ENCODE data around the gene ZNF12. TPM values are rescaled to one million over a fixed set of nuclear protein-coding genes. Genes with fewer than 3 reads are reported as not detected.
A peak's percentile ranks its signal among the peaks of the same experiment; 100 is the strongest.
"Not testable (repeated sequence)": the region's sequence is repeated elsewhere in the genome, so short reads cannot be mapped to it uniquely, and the experiment has no call there.

The ZNF12 gene
- total RNA-seq (2014; rRNA removed; shearing (Covaris generic)) = 15.4 and 16.7 TPM in 2 replicates
- 25.3 and 27.1 TPM in 2 replicates for total RNA-seq (2022)
- percentile 85 among the genes with signal in this experiment for Bru-seq, nascent RNA
- BruChase-seq, experiment 1, labeled RNA remaining after a 6-hour chase = percentile 89 among the genes with signal in this experiment
- percentile 92 among the genes with signal in this experiment for BruChase-seq, experiment 2, labeled RNA remaining after a 2-hour chase
- long read RNA-seq, full-length matches to known transcripts = 33 of 45 reads
- long read RNA-seq, partial matches to known transcripts = 2 of 45 reads
- long read RNA-seq, other reads (novel, unspliced or antisense) = 10 of 45 reads

GRCh38 chr7:6706666-6707407 is at the start of gene ZNF12:
ZNF12 (minus strand) TSS chr7:6706947; CDS start chr7:6705173, 1,774 bp downstream.
- 0 out of 2 replicates have a peak, but pooled peaks cover 8% of the 10 kb centered on the region for H4K20me1 ChIP-seq (ENCODE audit: insufficient read depth, low read length)
- intact Hi-C loops (cut with micrococcal nuclease; ENCODE audit: unreplicated experiment) = loop anchor here (1.0 kb wide), 1 partner anchor 22 kb away; no protein-coding TSS in a partner anchor
- ChIA-PET CTCF (ENCODE audit: unreplicated experiment) (no interaction called here), POLR2A (interaction anchor here (0.6 kb wide), 3 partner anchors 73 to 504 kb away, joined by 4 read pairs; no protein-coding TSS in a partner anchor)
- H3K4me3 ChIP-seq (ENCODE audit: low read depth, low read length, poor library complexity, severe bottlenecking) = peak within 1 kb of the TSS; percentile 98
- BruUV-seq (replicated peaks) = no TSS peak
- H2AFZ ChIP-seq (ENCODE audit: low read length) = peak within 1 kb of the TSS; percentile 88
- peak within 1 kb of the TSS; percentile 67 for H3K27ac ChIP-seq (ENCODE audit: low read depth, low read length, poor library complexity, severe bottlenecking)
- peaks cover 41% of the 10 kb centered on the region for H3K79me2 ChIP-seq (ENCODE audit: insufficient read depth, low read depth, low read length)
- no peaks in the 10 kb centered on the region for H3K9me2 ChIP-seq (ENCODE audit: insufficient read depth, low read length)
- peaks cover 23% of the 10 kb centered on the region for H3K4me1 ChIP-seq (ENCODE audit: insufficient read depth, low read length, poor library complexity, severe bottlenecking)
- peaks cover 30% of the 10 kb centered on the region for H3K36me3 ChIP-seq (ENCODE audit: insufficient read depth, low read length)
- peak within 1 kb of the TSS; percentile 93 for H3K4me2 ChIP-seq (ENCODE audit: low read length)
- peak; percentile 97 for DNase-seq (ENCODE audit: low spot score)
- H3K9me3 ChIP-seq (ENCODE audit: low read length) = peaks cover 9% of the 10 kb centered on the region; the same call in 1 of the 2 replicates
- TF ChIP-seq CTCF (conservative IDR thresholded peaks at IDR 0.05; ENCODE audit: low read length) (no peak), EZH2phosphoT487 (IDR thresholded peaks at IDR 0.05; ENCODE audit: borderline replicate concordance, low read depth, low read length) (no peak)

GRCh38 chr7:6753964-6754363 is 47.2 kb upstream of the ZNF12 start, which contains the start of gene RSPH10B2:
RSPH10B2 (plus strand) TSS chr7:6754103; CDS start chr7:6757678, 3,575 bp downstream.
- BruUV-seq (replicated peaks); DNase-seq (ENCODE audit: low spot score); H3K4me2 ChIP-seq (ENCODE audit: low read length); H3K79me2 ChIP-seq (ENCODE audit: insufficient read depth, low read depth, low read length); H3K9me3 ChIP-seq (ENCODE audit: low read length); H3K9me2 ChIP-seq (ENCODE audit: insufficient read depth, low read length); POLR2A ChIA-PET; H3K4me1 ChIP-seq (ENCODE audit: insufficient read depth, low read length, poor library complexity, severe bottlenecking); H4K20me1 ChIP-seq (ENCODE audit: insufficient read depth, low read length); H3K27ac ChIP-seq (ENCODE audit: low read depth, low read length, poor library complexity, severe bottlenecking); H3K36me3 ChIP-seq (ENCODE audit: insufficient read depth, low read length); intact Hi-C loops (cut with micrococcal nuclease; ENCODE audit: unreplicated experiment); CTCF ChIA-PET (ENCODE audit: unreplicated experiment); H2AFZ ChIP-seq (ENCODE audit: low read length); H3K4me3 ChIP-seq (ENCODE audit: low read depth, low read length, poor library complexity, severe bottlenecking): not testable (repeated sequence)

GRCh38 chr7:6750173-6750572 is 43.4 kb upstream of the ZNF12 start:
- H3K4me2 ChIP-seq (ENCODE audit: low read length); CTCF ChIA-PET (ENCODE audit: unreplicated experiment); POLR2A ChIA-PET; DNase-seq (ENCODE audit: low spot score); H3K4me3 ChIP-seq (ENCODE audit: low read depth, low read length, poor library complexity, severe bottlenecking); H3K9me2 ChIP-seq (ENCODE audit: insufficient read depth, low read length); intact Hi-C loops (cut with micrococcal nuclease; ENCODE audit: unreplicated experiment); H3K4me1 ChIP-seq (ENCODE audit: insufficient read depth, low read length, poor library complexity, severe bottlenecking); H2AFZ ChIP-seq (ENCODE audit: low read length); H3K9me3 ChIP-seq (ENCODE audit: low read length); BruUV-seq (replicated peaks); H3K79me2 ChIP-seq (ENCODE audit: insufficient read depth, low read depth, low read length); H4K20me1 ChIP-seq (ENCODE audit: insufficient read depth, low read length); H3K36me3 ChIP-seq (ENCODE audit: insufficient read depth, low read length); H3K27ac ChIP-seq (ENCODE audit: low read depth, low read length, poor library complexity, severe bottlenecking): not testable (repeated sequence)

GRCh38 chr7:6749335-6749734 is 42.6 kb upstream of the ZNF12 start:
- BruUV-seq (replicated peaks); H3K4me1 ChIP-seq (ENCODE audit: insufficient read depth, low read length, poor library complexity, severe bottlenecking); H3K4me2 ChIP-seq (ENCODE audit: low read length); H3K36me3 ChIP-seq (ENCODE audit: insufficient read depth, low read length); DNase-seq (ENCODE audit: low spot score); H2AFZ ChIP-seq (ENCODE audit: low read length); CTCF ChIA-PET (ENCODE audit: unreplicated experiment); H3K79me2 ChIP-seq (ENCODE audit: insufficient read depth, low read depth, low read length); H3K9me2 ChIP-seq (ENCODE audit: insufficient read depth, low read length); POLR2A ChIA-PET; H3K27ac ChIP-seq (ENCODE audit: low read depth, low read length, poor library complexity, severe bottlenecking); H3K9me3 ChIP-seq (ENCODE audit: low read length); H4K20me1 ChIP-seq (ENCODE audit: insufficient read depth, low read length); intact Hi-C loops (cut with micrococcal nuclease; ENCODE audit: unreplicated experiment); H3K4me3 ChIP-seq (ENCODE audit: low read depth, low read length, poor library complexity, severe bottlenecking): not testable (repeated sequence)

- H3K27ac ChIP-seq (ENCODE audit: low read depth, low read length, poor library complexity, severe bottlenecking); H3K4me3 ChIP-seq (ENCODE audit: low read depth, low read length, poor library complexity, severe bottlenecking); H3K79me2 ChIP-seq (ENCODE audit: insufficient read depth, low read depth, low read length); H2AFZ ChIP-seq (ENCODE audit: low read length); H4K20me1 ChIP-seq (ENCODE audit: insufficient read depth, low read length); intact Hi-C loops (cut with micrococcal nuclease; ENCODE audit: unreplicated experiment); DNase-seq (ENCODE audit: low spot score); BruUV-seq (replicated peaks); H3K4me1 ChIP-seq (ENCODE audit: insufficient read depth, low read length, poor library complexity, severe bottlenecking); H3K4me2 ChIP-seq (ENCODE audit: low read length); H3K9me3 ChIP-seq (ENCODE audit: low read length); CTCF ChIA-PET (ENCODE audit: unreplicated experiment); H3K9me2 ChIP-seq (ENCODE audit: insufficient read depth, low read length): not testable (repeated sequence)
- H3K36me3 ChIP-seq (ENCODE audit: insufficient read depth, low read length) = peaks cover 22% of the 10 kb centered on the region
- POLR2A ChIA-PET = interaction anchor here (0.7 kb wide), 1 partner anchor 510 kb away, joined by 4 read pairs; no protein-coding TSS in a partner anchor
Measured at GRCh38 chr7:6744410-6745100, 37.8 kb upstream of the ZNF12 start.

Data from OCI-LY7 (cell line).